Muscle of arm (tissue), 12 donors: ENCODE results near the gene RSU1. TPM values are rescaled to one million over a fixed set of nuclear protein-coding genes. Genes with fewer than 3 reads are reported as not detected.

Experiments
- DNase-seq: peaks from one replicate; pipeline ENCODE4 v3.0.0-alpha.2; 2013
- polyA plus RNA-seq, 12 donors: library from polyadenylated mRNA; unstranded; fragments of 120-200 nt; gene quantifications; one replicate each; pipeline ENCODE4 v1.2.1, GENCODE V29; 2013; ENCODE audit not compliant: insufficient read length in 12 of 12

The RSU1 gene
- polyA plus RNA-seq, 12 donors: 68.6 to 113 (median 92.7) TPM; not detected in 1

DNA sequence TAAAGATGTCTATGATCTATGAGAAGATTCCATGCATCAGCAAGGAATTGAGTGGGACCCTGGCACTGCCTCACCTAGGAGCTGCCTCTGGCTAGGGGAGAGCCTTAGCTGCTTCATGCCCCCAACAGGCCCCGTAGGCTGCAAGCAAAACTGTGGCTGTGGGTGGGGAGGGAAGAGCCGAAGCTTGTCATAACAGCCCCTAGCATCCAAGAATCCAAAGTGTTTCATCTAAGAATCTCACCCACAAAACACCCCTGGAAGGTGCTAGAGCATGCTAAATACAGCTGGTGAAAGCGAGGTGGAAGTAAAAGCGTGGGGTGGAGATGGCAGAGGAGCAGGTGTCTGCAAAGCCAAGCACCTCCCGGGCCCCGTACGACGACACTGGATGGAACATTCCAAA, 208.0 kb downstream of the RSU1 start:
- DNase-seq: no peak

DNA sequence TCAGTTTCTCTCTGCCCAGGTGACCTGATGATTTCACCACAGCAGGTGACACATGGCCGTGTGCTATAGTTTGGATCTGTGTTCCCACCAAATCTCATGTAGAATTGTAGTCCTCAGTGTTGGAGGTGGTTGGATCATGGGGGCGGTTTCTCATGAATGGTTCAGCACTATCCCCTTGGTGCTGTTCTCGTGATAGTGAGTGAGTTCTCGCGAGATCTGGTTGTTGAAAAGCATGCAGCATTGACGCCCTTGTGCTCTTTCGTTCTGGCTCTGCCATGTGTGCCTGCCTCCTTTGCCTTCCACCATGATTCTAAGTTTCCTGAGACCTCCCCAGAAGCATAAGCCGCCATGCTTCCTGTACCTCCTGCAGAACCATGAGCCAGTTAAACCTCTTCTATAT, 210.3 kb downstream of the RSU1 start:
- DNase-seq: no peak

DNA sequence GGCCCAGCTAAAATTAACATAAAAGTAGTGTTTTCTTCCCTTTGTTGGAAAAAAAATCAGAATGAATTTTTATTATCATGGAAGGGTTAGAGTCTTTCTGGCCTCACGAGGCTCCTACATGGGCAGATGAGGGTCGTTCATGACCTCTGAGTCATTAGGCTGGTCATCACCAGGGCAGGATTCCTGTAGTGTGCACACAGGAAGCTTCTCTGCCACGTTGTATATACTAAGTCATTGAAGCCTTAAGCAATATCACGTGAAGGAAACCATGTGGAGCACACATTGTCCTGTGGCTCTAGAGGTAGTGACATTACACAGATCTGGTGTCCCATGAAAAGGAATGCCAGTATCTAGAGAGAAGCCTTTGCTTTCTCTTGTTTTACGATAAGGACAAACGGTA, 210.8 kb downstream of the RSU1 start:
- DNase-seq: no peak

DNA sequence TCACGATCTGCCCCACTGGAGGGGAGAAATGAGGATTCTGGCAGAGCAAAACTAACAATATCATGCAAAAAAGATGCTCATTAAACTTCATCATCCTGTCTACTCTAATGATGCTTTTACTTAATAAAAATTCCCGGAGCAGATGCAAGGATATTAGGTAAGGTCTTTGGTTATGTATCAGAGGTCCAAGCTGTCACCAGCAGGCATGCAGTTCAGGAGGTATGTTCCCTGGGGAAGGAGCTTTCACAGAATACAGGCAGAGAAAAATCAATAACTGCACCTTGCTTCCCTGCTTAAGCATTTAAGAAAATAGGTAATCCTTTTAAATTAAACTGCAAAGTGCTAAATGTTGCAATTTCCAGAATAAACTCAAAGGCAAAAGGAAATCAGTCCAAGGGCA, 213.9 kb downstream of the RSU1 start:
- DNase-seq: no peak

DNA sequence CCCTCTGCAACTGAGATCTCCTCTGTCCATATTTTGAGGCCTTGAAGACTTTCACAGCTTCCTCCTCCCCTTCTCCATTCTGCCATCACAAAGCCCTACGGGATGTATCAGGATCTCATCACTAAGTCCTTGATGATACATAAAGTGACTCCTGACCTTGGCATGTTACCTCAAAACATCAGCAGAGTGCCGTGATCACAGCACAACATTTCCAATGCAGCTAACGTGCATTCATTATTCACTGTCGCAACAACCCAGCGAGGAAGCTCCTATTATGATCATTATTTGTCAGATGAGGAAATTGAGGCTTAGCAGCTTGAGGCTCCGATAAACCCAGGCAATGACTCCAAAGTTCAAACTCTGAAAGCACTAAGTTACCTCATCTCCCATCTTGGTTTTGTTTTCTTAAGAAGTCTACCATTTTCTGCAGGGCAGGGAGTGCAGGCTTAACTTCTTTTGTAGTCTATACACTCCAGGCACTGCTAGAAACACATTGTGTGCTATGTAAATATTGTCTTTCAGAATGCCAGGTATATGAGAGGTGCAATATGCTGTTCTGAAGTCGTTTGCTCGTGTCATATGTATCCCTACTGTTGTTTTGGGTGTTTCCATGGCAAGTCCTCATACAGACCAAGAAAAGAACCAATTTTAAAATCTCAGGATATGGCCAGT, 215.0 kb downstream of the RSU1 start:
- no peak for DNase-seq

DNA sequence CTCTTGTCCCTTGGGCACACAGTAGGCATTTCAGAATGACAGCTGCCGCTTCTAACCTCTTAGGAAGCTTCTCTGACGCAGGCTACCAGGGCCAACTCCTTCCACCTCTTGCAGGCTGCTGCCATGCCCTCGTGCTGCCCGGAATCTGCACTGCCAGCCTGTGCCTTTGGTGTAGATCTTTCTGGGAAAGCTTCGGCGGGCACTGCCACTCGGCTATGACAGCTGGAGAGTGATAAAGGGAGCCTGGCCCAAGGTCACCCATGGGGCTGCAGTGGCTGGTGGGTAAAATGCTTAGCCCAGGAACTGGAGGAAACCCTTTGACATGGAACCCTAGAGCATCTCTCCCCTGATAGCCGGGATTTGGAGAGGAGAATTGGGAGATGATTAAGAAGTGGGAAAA, 217.6 kb downstream of the RSU1 start:
- no peak for DNase-seq

DNA sequence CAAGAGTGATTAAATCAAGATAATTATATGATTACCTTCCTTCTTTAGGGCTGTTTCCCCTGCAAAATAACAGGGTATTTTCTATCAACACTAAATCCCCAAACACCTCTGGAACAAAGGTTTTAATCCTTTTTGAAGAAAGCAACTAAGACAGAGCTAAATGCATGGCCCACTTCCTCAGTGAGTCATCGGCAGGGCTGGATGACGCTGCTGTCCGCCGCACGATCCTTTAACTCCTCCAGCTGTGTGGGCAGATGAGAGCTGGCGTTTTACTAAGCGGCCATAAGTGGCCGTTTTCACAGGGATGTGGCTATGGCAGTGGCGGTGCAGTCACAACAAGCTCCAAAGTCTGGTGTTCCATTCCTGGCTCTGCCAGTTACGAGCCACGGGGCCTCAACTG, 219.6 kb downstream of the RSU1 start:
- DNase-seq: no peak

DNA sequence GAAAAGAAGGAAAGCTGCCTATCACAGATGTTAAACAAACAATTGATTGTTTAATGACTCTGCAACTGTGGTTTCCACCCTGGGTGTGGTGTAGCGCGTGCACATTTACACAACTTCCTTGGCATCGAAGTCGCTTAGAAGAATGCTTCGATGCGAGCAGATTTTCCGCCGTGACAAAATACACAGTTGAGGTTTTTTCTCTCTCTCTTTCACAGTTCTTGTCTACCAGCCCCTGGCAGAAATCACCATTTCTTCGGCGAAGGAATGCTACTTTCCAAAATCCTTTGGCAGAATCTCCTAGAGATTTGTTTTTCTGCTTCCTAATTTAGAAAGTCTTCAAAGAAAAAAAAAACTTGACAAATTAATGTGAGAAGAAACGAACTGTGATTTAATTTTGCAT, 224.8 kb downstream of the RSU1 start:
- no peak for DNase-seq

DNA sequence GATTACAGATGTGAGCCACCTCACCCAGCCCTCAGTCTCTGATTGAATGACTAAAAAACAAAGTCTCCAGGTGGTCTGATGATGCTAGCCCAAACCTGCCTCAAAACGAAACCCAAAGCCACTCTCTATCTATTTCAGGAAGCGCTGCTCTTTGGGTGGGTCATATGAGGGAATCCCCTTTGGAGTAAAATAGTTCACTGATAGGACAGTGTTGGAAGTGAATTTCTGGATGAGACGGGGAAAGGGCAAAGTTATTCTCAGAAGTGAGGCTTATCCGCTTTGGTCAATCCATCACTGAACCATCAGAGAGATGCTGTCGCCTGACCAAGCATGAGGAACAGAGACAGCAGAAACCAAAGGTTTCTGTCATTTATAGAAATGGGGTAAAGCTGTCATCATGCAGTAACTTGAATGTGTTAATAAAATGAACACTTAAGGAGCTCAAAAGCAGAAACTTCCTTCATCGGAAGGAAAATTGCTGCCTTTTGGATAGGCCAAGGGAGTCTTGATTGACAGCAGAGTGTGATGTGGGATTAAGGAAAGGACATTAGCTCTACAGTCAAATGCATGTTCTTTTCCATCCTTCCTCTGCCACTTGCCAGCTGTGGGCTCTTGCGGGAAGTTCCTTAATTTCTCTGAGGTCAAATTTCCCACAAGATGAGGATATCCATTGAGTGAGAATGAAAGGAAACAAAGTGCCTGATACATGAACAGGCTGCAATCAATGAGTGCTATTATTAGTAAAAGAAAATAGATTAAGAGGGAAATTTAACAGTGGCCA, 230.7 kb downstream of the RSU1 start:
- DNase-seq: no peak

DNA sequence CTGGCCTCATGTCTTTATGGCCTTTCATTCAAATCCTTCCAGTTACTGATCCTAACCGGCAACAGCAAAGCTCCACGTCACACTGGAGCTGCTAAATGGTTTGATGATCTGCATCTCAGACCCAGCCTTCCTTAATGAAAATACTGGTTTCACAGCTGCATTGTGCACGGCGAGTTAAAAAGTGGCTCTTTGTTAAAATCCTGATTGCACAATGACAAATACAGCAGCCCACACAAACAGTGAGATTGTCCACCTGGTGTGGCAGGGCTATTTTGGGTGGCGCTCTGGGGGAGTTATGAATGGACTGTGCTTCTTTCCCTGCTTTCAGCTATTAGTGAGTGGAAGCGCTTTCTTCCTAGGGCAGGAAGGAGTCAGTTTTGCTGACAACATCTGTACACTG, 232.1 kb downstream of the RSU1 start:
- DNase-seq: no peak

DNA sequence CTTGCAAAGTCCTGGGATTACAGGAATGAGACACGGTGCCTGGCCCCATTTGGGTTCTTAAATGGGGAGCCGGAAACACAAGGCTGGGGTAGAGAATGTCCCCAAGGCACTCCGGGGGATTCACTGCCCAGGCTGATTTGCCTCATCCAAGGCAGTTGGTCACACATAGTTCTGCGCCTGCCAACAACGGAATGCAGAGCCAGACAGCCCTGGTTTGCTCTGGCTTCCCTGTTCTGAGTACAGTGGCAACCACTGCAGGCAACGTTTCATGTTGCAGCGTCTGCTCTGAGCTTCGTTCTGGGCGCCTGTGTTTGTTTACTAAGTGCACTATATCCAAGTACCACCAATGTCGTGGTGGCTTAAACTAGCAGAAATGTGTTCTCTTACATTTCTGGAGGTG, 233.8 kb downstream of the RSU1 start:
- DNase-seq: no peak

DNA sequence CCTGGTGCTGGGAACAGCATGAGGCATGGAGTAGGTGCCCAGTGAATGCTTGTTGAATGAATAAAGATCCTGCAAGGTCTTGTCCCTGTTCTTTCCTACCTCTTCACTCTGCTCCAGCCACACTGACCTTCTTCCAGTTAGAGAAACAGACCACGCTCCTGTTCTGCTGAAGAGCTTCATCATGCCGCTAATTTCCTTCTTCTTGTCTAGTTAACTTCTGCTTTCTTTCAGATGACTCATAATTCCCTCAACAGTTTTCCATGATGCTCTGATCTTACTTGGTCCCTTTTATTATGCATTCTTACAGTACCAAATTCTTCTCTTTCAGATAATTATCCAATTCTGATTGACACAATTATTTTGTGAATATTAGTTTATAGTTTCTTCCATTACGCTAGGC, 236.0 kb downstream of the RSU1 start:
- DNase-seq: no peak

DNA sequence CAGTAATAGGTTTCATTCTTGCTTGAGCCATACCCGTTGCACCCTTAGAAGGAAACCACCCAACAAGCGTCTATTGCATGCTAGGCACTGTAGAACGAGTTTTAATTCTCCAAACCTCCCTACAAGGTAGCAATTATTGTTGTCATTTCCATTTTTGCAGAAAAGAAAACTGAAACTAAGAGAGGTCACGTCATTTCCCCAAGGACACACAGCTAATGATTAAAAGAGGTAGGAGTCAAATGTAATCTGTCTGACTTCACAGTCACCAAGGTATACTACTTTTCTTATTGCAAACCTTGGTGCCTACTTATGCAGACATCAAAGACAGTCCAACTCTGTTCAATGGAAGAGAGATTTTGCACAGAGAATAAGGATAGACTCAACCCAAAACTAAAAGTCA, 246.5 kb downstream of the RSU1 start:
- DNase-seq: no peak

DNA sequence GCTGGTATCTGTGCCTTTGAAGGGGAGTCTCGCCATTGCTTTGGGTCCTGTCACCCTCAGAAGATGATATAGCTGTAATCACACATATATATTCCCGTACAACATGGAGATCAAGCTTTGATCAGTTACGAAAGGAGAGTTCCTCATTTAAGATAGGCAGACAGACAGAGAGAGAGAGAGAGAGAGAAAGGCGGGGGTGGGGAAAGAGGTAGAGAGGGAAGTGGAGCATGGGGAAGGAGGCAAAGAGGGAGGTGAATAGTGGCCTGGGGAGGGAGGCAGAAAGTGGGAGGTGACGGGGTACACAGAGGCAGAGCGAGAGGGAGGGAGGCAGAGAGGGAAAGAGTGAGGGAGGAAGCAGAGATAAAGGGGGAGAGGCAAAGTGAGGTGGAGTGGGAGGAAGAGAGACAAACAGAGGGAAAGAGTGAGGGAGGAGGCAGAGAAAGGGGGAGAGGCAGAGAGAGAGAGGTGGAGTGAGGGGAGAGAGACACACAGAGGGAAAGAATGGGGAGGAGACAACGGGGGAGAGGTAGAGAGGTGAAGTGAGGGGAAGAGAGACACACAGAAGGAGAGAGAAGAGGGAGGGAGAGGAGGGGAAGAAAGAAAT, 250.9 kb downstream of the RSU1 start:
- no peak for DNase-seq

DNA sequence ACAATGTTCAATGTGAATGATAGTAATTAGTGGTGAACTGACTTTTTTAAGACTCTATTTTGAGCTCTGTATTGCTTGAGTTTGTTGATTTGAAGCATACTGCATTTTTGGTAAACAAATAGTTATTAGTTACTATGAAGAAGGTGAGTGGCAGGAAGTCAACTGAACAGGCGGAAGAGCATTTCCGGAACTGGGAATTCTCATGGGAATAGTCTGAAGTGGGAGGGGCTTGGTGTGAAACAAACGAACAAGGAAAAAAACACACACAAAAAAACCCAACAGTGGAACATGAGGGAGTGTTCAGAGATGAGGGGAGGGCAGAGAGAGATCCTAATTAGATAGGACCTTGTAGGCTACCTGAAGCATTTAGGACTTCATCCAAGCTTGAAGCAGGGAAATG, 251.6 kb downstream of the RSU1 start:
- DNase-seq: no peak

DNA sequence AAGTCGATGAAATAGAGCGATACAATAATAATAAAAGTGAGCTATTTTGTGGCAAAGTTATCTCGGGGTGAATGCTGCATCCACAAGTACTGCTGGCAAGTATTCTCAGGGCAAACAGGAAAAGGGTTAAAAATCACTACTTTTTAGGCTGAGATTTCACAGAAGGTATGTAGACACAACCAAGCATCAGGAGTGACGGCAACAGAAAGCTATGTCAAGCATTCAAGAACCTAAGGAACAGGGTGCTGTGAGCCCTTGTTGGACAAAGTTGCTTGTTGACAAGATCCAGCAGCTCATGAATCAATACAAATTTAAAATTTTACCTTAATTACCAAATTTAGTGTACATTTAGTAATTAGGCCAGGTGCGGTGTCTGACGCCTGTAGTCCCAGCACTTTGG, 254.3 kb downstream of the RSU1 start:
- DNase-seq: no peak

DNA sequence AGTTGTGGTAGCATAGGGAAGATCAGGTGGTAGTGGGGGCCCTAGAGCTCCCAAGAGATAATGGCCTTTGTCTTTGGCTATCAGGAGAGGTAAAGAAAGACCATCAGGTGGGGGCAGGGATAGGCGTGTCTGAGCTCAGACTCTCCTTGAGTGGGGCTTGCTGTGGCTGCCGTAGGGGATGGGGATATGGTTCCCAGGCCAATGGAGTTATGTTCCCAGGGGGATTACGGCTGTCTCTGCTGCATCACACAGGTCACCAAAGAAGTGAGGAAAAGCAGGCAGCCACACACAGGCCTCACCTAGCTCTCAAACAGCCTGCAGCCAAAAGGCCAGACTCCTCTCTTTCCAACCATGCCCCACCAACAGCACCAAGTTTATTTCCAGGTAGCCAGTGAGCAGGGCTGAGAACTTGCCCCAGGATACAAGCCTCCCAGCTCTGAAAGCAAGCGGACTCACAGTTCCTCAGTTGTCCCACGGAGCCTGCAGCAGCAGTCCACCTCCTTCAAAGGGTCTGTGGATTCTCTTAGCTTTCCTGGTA, 257.9 kb downstream of the RSU1 start:
- no peak for DNase-seq

DNA sequence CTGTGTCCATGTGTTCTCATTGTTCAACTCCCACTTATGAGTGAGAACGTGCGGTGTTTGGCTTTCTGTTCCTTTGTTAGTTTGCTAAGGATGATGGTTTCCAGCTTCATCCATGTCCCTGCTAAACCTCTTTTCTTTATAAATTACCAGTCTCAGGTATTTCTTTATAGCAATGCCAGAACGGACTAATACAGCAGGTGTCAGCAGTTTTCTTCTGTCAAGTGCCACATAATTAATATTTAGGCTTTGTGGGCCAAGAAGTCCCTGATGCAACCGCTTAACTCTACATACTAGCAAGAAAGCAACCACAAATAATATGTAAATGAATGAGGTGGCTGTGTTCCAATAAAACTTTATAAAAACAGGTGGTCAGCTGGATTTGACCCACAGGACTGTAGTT, 269.3 kb downstream of the RSU1 start:
- DNase-seq: no peak

DNA sequence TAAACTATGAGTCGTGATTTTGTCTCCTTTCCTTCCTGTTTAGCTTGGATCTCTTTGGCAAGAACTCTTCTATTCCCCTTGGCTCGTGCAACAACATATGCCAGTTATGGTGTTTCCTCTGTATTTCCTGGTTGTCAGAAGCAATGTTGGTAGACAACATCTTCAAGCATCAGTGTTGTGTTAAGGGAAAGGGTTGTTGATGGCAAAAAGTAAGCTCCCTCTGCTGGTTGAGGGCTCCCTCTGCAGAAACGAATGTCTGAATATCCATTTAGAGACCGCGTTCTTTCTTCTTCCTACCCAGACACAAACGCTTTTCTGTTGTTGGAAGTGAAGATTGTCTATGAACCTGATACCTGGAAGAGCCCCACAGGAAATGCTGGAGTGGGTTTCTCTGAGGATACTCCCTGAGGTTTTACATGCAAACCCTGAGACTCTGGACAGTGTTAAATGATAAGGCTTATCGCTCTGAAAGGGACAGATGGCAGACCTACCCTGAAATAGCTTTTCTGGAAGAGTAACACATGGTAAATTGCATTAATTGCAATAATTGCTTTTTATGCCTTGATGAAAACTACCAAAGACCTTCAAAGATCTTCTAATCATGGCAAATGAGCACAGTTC, 272.0 kb downstream of the RSU1 start:
- no peak for DNase-seq

DNA sequence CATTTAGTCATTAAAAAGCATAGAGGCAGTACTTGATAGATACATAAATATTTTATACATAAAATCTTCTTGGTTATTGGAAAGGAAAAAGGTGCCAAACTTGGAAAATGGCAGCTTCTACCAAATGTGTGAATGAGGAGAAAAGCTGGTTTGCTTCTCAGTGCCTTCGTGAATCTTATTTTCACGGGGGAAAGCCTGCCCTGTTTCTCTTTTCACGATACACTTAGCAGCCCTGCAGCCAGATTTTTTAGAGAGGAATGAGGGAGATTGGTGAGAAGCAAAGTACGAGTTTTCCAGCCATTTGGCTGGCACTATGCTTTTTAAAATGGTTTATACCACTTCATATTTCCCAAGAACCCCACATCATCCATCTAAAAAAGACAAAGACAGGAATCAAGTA, 272.6 kb downstream of the RSU1 start:
- DNase-seq: no peak

DNA sequence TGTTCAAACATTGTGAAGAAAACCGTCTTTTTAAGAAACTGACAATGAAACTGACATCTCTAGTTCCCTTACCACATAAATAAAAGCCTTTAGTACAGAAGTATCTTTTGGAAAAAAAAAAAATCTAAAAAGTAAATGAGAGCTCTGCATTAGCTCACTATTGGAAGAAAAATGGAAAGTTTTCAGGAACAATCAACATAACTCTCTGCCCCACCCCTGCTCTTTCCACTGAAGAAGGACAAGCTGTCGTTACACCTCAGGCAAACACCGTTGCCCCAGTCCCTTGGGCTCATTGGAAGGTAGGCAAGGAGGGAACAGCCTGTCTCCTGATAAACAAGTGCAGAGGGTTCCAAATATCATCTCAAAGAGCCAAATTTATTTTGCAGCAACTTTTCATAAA, 273.1 kb downstream of the RSU1 start:
- no peak for DNase-seq
